GM23338 (cell line): ENCODE data around the gene KRTAP5-2.
"Not testable (repeated sequence)": the region's sequence is repeated elsewhere in the genome, so short reads cannot be mapped to it uniquely, and the experiment has no call there.

ENCODE experiments used
- CREB1 ChIP-seq: fragments of 250-450 bp; sonication (Bioruptor Pico); IDR thresholded peaks from 2 replicates; pipeline ENCODE4 v1.5.0; 2020; ENCODE audit warnings: low read depth, mild to moderate bottlenecking, moderate library complexity
- EZH2 ChIP-seq: fragments of 200-600 bp; sonication (generic); IDR thresholded peaks from one replicate; pipeline ENCODE4 v1.8.0; 2017; ENCODE audit warnings: antibody characterized with exemption, mild to moderate bottlenecking, low read depth; ENCODE audit not compliant: unreplicated experiment
- EZH2phosphoT487 ChIP-seq: fragments of 200-600 bp; sonication (generic); IDR thresholded peaks from one replicate; pipeline ENCODE4 v1.8.1; 2018; ENCODE audit warnings: antibody characterized with exemption; ENCODE audit not compliant: unreplicated experiment
- POLR2AphosphoS5 ChIP-seq: IDR thresholded peaks from 2 replicates; pipeline ENCODE4 v1.6.1; 2016; ENCODE audit warnings: antibody characterized with exemption, low read depth
- ZNF114 ChIP-seq: fragments of 250-450 bp; sonication (Bioruptor Pico); IDR thresholded peaks from 2 replicates; pipeline ENCODE4 v1.5.0; 2020; ENCODE audit warnings: mild to moderate bottlenecking, moderate library complexity
- ZNF331 ChIP-seq: fragments of 250-450 bp; sonication (Bioruptor Pico); IDR thresholded peaks from 2 replicates; pipeline ENCODE4 v1.5.0; 2020; ENCODE audit warnings: low read depth, mild to moderate bottlenecking, moderate library complexity
- TF ChIP-seq, protein P1 (sequence below), 2 experiments: fragments of 200-600 bp in 1 of 2; sonication (generic) in 1 of 2; conservative IDR thresholded peaks; 2 replicates each; pipeline versions ENCODE4 v1.5.1 to v1.6.1; 2016 to 2017; ENCODE audit warnings: antibody characterized with exemption in 2 of 2, low read depth in 2 of 2, mild to moderate bottlenecking in 2 of 2, moderate library complexity in 1 of 2
- TF ChIP-seq, protein P2 (sequence below): IDR thresholded peaks from one replicate; pipeline ENCODE4 v1.6.1; 2018; ENCODE audit warnings: antibody characterized with exemption; ENCODE audit not compliant: unreplicated experiment
- TF ChIP-seq, protein P3 (sequence below): fragments of 250-450 bp; sonication (Bioruptor Pico); IDR thresholded peaks from 2 replicates; pipeline ENCODE4 v1.5.0; 2020; ENCODE audit warnings: mild to moderate bottlenecking, moderate library complexity

DNA sequence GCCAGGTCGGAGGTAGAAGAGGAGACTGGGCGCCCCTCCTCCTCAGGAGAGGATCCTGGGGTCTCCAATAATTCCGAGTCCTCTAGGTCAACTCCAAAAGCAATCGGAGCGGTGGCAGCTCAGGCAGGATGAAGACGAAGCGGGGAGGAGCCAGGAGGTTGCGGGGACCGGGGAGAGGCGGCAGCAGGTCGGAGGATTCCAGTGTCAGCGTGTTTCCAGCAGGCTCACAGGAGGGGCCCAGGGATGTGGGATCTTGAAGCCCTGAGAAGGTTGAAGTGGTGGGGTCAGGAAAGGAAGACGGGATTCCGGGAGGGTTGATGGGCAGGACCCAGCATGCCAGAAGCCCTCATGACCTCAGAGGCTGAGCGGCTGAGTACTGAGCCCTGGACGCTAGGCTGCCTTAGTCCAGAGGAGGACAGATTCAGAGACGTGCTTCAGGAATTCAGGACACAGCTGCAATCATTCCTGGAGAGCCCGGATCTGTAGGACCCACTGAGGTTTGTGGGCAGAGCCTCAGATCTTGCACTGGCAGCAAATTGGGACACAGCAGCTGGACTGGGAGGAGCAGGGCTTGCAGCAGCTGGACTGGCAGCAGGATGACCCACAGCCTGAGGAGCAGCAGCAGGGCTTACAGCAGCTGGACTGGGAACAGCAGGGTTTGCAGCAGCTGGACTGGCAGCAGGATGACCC lies 9.2 kb upstream of the KRTAP5-2 start:
- not testable (repeated sequence) for TF ChIP-seq POLR2AphosphoS5; ZNF331 (CRISPR knock-in tag); EZH2phosphoT487; EZH2; ZNF114 (CRISPR knock-in tag); CREB1
- TF ChIP-seq, protein P1, sequence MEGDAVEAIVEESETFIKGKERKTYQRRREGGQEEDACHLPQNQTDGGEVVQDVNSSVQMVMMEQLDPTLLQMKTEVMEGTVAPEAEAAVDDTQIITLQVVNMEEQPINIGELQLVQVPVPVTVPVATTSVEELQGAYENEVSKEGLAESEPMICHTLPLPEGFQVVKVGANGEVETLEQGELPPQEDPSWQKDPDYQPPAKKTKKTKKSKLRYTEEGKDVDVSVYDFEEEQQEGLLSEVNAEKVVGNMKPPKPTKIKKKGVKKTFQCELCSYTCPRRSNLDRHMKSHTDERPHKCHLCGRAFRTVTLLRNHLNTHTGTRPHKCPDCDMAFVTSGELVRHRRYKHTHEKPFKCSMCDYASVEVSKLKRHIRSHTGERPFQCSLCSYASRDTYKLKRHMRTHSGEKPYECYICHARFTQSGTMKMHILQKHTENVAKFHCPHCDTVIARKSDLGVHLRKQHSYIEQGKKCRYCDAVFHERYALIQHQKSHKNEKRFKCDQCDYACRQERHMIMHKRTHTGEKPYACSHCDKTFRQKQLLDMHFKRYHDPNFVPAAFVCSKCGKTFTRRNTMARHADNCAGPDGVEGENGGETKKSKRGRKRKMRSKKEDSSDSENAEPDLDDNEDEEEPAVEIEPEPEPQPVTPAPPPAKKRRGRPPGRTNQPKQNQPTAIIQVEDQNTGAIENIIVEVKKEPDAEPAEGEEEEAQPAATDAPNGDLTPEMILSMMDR (conservative IDR thresholded peaks at IDR 0.05; ENCODE audit: low read depth in 2 of 2) = not testable (repeated sequence)
- TF ChIP-seq, protein P2, sequence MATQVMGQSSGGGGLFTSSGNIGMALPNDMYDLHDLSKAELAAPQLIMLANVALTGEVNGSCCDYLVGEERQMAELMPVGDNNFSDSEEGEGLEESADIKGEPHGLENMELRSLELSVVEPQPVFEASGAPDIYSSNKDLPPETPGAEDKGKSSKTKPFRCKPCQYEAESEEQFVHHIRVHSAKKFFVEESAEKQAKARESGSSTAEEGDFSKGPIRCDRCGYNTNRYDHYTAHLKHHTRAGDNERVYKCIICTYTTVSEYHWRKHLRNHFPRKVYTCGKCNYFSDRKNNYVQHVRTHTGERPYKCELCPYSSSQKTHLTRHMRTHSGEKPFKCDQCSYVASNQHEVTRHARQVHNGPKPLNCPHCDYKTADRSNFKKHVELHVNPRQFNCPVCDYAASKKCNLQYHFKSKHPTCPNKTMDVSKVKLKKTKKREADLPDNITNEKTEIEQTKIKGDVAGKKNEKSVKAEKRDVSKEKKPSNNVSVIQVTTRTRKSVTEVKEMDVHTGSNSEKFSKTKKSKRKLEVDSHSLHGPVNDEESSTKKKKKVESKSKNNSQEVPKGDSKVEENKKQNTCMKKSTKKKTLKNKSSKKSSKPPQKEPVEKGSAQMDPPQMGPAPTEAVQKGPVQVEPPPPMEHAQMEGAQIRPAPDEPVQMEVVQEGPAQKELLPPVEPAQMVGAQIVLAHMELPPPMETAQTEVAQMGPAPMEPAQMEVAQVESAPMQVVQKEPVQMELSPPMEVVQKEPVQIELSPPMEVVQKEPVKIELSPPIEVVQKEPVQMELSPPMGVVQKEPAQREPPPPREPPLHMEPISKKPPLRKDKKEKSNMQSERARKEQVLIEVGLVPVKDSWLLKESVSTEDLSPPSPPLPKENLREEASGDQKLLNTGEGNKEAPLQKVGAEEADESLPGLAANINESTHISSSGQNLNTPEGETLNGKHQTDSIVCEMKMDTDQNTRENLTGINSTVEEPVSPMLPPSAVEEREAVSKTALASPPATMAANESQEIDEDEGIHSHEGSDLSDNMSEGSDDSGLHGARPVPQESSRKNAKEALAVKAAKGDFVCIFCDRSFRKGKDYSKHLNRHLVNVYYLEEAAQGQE = not testable (repeated sequence)
- TF ChIP-seq, protein P3, sequence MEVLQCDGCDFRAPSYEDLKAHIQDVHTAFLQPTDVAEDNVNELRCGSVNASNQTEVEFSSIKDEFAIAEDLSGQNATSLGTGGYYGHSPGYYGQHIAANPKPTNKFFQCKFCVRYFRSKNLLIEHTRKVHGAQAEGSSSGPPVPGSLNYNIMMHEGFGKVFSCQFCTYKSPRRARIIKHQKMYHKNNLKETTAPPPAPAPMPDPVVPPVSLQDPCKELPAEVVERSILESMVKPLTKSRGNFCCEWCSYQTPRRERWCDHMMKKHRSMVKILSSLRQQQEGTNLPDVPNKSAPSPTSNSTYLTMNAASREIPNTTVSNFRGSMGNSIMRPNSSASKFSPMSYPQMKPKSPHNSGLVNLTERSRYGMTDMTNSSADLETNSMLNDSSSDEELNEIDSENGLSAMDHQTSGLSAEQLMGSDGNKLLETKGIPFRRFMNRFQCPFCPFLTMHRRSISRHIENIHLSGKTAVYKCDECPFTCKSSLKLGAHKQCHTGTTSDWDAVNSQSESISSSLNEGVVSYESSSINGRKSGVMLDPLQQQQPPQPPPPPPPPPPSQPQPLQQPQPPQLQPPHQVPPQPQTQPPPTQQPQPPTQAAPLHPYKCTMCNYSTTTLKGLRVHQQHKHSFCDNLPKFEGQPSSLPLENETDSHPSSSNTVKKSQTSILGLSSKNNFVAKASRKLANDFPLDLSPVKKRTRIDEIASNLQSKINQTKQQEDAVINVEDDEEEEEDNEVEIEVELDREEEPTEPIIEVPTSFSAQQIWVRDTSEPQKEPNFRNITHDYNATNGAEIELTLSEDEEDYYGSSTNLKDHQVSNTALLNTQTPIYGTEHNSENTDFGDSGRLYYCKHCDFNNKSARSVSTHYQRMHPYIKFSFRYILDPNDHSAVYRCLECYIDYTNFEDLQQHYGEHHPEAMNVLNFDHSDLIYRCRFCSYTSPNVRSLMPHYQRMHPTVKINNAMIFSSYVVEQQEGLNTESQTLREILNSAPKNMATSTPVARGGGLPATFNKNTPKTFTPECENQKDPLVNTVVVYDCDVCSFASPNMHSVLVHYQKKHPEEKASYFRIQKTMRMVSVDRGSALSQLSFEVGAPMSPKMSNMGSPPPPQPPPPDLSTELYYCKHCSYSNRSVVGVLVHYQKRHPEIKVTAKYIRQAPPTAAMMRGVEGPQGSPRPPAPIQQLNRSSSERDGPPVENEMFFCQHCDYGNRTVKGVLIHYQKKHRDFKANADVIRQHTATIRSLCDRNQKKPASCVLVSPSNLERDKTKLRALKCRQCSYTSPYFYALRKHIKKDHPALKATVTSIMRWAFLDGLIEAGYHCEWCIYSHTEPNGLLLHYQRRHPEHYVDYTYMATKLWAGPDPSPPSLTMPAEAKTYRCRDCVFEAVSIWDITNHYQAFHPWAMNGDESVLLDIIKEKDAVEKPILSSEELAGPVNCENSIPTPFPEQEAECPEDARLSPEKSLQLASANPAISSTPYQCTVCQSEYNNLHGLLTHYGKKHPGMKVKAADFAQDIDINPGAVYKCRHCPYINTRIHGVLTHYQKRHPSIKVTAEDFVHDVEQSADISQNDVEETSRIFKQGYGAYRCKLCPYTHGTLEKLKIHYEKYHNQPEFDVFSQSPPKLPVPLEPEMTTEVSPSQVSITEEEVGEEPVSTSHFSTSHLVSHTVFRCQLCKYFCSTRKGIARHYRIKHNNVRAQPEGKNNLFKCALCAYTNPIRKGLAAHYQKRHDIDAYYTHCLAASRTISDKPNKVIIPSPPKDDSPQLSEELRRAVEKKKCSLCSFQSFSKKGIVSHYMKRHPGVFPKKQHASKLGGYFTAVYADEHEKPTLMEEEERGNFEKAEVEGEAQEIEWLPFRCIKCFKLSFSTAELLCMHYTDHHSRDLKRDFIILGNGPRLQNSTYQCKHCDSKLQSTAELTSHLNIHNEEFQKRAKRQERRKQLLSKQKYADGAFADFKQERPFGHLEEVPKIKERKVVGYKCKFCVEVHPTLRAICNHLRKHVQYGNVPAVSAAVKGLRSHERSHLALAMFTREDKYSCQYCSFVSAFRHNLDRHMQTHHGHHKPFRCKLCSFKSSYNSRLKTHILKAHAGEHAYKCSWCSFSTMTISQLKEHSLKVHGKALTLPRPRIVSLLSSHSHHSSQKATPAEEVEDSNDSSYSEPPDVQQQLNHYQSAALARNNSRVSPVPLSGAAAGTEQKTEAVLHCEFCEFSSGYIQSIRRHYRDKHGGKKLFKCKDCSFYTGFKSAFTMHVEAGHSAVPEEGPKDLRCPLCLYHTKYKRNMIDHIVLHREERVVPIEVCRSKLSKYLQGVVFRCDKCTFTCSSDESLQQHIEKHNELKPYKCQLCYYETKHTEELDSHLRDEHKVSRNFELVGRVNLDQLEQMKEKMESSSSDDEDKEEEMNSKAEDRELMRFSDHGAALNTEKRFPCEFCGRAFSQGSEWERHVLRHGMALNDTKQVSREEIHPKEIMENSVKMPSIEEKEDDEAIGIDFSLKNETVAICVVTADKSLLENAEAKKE (CRISPR knock-in tag) = not testable (repeated sequence)
